ENCODE measurements around the gene EPAS1.

The EPAS1 gene

GRCh38 chr2:46266134-46266533 is 31.1 kb upstream of the EPAS1 start:
- no peak overlapping the region for H3K4me3 Mint-ChIP-seq
- H3K36me3 Mint-ChIP-seq (ENCODE audit: low read depth), result peaks cover 2% of the 10 kb centered on the region
- H3K4me1 Mint-ChIP-seq (ENCODE audit: low read depth), result peaks cover 32% of the 10 kb centered on the region
- no peak overlapping the region for H3K27ac Mint-ChIP-seq
- peaks cover 14% of the 10 kb centered on the region for H3K27me3 Mint-ChIP-seq (ENCODE audit: low read depth)
- H3K9me3 Mint-ChIP-seq, result no peaks in the 10 kb centered on the region

- Mint-ChIP-seq H3K9me3 (no peaks in the 10 kb centered on the region), H3K36me3 (ENCODE audit: low read depth) (no peaks in the 10 kb centered on the region), H3K27ac (no peak overlapping the region), H3K27me3 (ENCODE audit: low read depth) (peaks cover 8% of the 10 kb centered on the region), H3K4me3 (peak overlapping the region; percentile 18), H3K4me1 (ENCODE audit: low read depth) (peaks cover 31% of the 10 kb centered on the region)
Measured at GRCh38 chr2:46267616-46268015, 29.6 kb upstream of the EPAS1 start.

GRCh38 chr2:46268196-46268595 is 29.0 kb upstream of the EPAS1 start:
- H3K4me1 Mint-ChIP-seq (ENCODE audit: low read depth), result peaks cover 31% of the 10 kb centered on the region
- H3K27ac Mint-ChIP-seq, result peak overlapping the region; percentile 2
- peaks cover 7% of the 10 kb centered on the region for H3K27me3 Mint-ChIP-seq (ENCODE audit: low read depth)

GRCh38 chr2:46269001-46269400 is 28.2 kb upstream of the EPAS1 start:
- H3K27ac Mint-ChIP-seq, result no peak overlapping the region
- peaks cover 31% of the 10 kb centered on the region for H3K4me1 Mint-ChIP-seq (ENCODE audit: low read depth)
- no peaks in the 10 kb centered on the region for H3K36me3 Mint-ChIP-seq (ENCODE audit: low read depth)
- H3K4me3 Mint-ChIP-seq, result no peak overlapping the region
- peaks cover 4% of the 10 kb centered on the region for H3K27me3 Mint-ChIP-seq (ENCODE audit: low read depth)
- no peaks in the 10 kb centered on the region for H3K9me3 Mint-ChIP-seq

More at GRCh38 chr2:46268196-46268595, 29.0 kb upstream of the EPAS1 start:
- Mint-ChIP-seq H3K4me3 (peak overlapping the region; percentile 23), H3K36me3 (ENCODE audit: low read depth) (no peaks in the 10 kb centered on the region), H3K9me3 (no peaks in the 10 kb centered on the region)

- no peaks in the 10 kb centered on the region for H3K36me3 Mint-ChIP-seq (ENCODE audit: low read depth)
- no peaks in the 10 kb centered on the region for H3K9me3 Mint-ChIP-seq
- peaks cover 3% of the 10 kb centered on the region for H3K27me3 Mint-ChIP-seq (ENCODE audit: low read depth)
- peak overlapping the region; percentile 78 for H3K27ac Mint-ChIP-seq
- H3K4me1 Mint-ChIP-seq (ENCODE audit: low read depth), result peaks cover 31% of the 10 kb centered on the region
- H3K4me3 Mint-ChIP-seq, result peak overlapping the region; percentile 22
Measured at GRCh38 chr2:46269544-46270273, 27.5 kb upstream of the EPAS1 start.

- H3K27me3 Mint-ChIP-seq (ENCODE audit: low read depth), result peaks cover 5% of the 10 kb centered on the region
- H3K4me1 Mint-ChIP-seq (ENCODE audit: low read depth), result peaks cover 31% of the 10 kb centered on the region
- no peaks in the 10 kb centered on the region for H3K9me3 Mint-ChIP-seq
- H3K36me3 Mint-ChIP-seq (ENCODE audit: low read depth), result no peaks in the 10 kb centered on the region
- peak overlapping the region; percentile 78 for H3K27ac Mint-ChIP-seq
- peak overlapping the region; percentile 22 for H3K4me3 Mint-ChIP-seq
Measured at GRCh38 chr2:46270384-46270783, 26.8 kb upstream of the EPAS1 start.

- Mint-ChIP-seq H3K36me3 (ENCODE audit: low read depth) (no peaks in the 10 kb centered on the region), H3K4me3 (no peak overlapping the region), H3K27ac (no peak overlapping the region), H3K4me1 (ENCODE audit: low read depth) (peaks cover 25% of the 10 kb centered on the region), H3K27me3 (ENCODE audit: low read depth) (peaks cover 16% of the 10 kb centered on the region), H3K9me3 (no peaks in the 10 kb centered on the region)
Measured at GRCh38 chr2:46273225-46273863, 23.9 kb upstream of the EPAS1 start.

- Mint-ChIP-seq H3K4me1 (ENCODE audit: low read depth) (peaks cover 20% of the 10 kb centered on the region), H3K9me3 (no peaks in the 10 kb centered on the region), H3K36me3 (ENCODE audit: low read depth) (no peaks in the 10 kb centered on the region), H3K27ac (no peak overlapping the region), H3K27me3 (ENCODE audit: low read depth) (peaks cover 20% of the 10 kb centered on the region), H3K4me3 (no peak overlapping the region)
Measured at GRCh38 chr2:46273919-46274318, 23.3 kb upstream of the EPAS1 start.

- Mint-ChIP-seq H3K4me1 (ENCODE audit: low read depth) (peaks cover 17% of the 10 kb centered on the region), H3K4me3 (no peak overlapping the region), H3K9me3 (no peaks in the 10 kb centered on the region), H3K27ac (no peak overlapping the region), H3K27me3 (ENCODE audit: low read depth) (peaks cover 24% of the 10 kb centered on the region), H3K36me3 (ENCODE audit: low read depth) (no peaks in the 10 kb centered on the region)
Measured at GRCh38 chr2:46274586-46274985, 22.6 kb upstream of the EPAS1 start.

- H3K4me3 Mint-ChIP-seq, result no peak overlapping the region
- no peak overlapping the region for H3K27ac Mint-ChIP-seq
- no peaks in the 10 kb centered on the region for H3K36me3 Mint-ChIP-seq (ENCODE audit: low read depth)
- no peaks in the 10 kb centered on the region for H3K9me3 Mint-ChIP-seq
- peaks cover 24% of the 10 kb centered on the region for H3K27me3 Mint-ChIP-seq (ENCODE audit: low read depth)
- H3K4me1 Mint-ChIP-seq (ENCODE audit: low read depth), result peaks cover 3% of the 10 kb centered on the region
Measured at GRCh38 chr2:46275995-46276394, 21.2 kb upstream of the EPAS1 start.

- Mint-ChIP-seq H3K4me1 (ENCODE audit: low read depth) (peaks cover 3% of the 10 kb centered on the region), H3K9me3 (no peaks in the 10 kb centered on the region), H3K4me3 (no peak overlapping the region), H3K27me3 (ENCODE audit: low read depth) (peaks cover 24% of the 10 kb centered on the region), H3K27ac (no peak overlapping the region), H3K36me3 (ENCODE audit: low read depth) (no peaks in the 10 kb centered on the region)
Measured at GRCh38 chr2:46276642-46277041, 20.6 kb upstream of the EPAS1 start.

GRCh38 chr2:46277431-46278190 is 19.6 kb upstream of the EPAS1 start:
- Mint-ChIP-seq H3K27me3 (ENCODE audit: low read depth) (peaks cover 31% of the 10 kb centered on the region), H3K36me3 (ENCODE audit: low read depth) (no peaks in the 10 kb centered on the region), H3K4me3 (no peak overlapping the region), H3K4me1 (ENCODE audit: low read depth) (peaks cover 3% of the 10 kb centered on the region), H3K27ac (no peak overlapping the region), H3K9me3 (no peaks in the 10 kb centered on the region)

- Mint-ChIP-seq H3K4me1 (ENCODE audit: low read depth) (peaks cover 3% of the 10 kb centered on the region), H3K9me3 (no peaks in the 10 kb centered on the region), H3K27me3 (ENCODE audit: low read depth) (peaks cover 42% of the 10 kb centered on the region), H3K27ac (no peak overlapping the region), H3K36me3 (ENCODE audit: low read depth) (no peaks in the 10 kb centered on the region), H3K4me3 (no peak overlapping the region)
Measured at GRCh38 chr2:46278952-46279351, 18.3 kb upstream of the EPAS1 start.

- Mint-ChIP-seq H3K9me3 (no peaks in the 10 kb centered on the region), H3K36me3 (ENCODE audit: low read depth) (no peaks in the 10 kb centered on the region), H3K27ac (no peak overlapping the region), H3K27me3 (ENCODE audit: low read depth) (peaks cover 41% of the 10 kb centered on the region), H3K4me1 (ENCODE audit: low read depth) (peaks cover 2% of the 10 kb centered on the region), H3K4me3 (no peak overlapping the region)
Measured at GRCh38 chr2:46281939-46282338, 15.3 kb upstream of the EPAS1 start.

GRCh38 chr2:46283693-46284092 is 13.5 kb upstream of the EPAS1 start:
- no peaks in the 10 kb centered on the region for H3K9me3 Mint-ChIP-seq
- peaks cover 33% of the 10 kb centered on the region for H3K27me3 Mint-ChIP-seq (ENCODE audit: low read depth)
- no peak overlapping the region for H3K27ac Mint-ChIP-seq
- no peaks in the 10 kb centered on the region for H3K36me3 Mint-ChIP-seq (ENCODE audit: low read depth)
- no peaks in the 10 kb centered on the region for H3K4me1 Mint-ChIP-seq (ENCODE audit: low read depth)
- H3K4me3 Mint-ChIP-seq, result no peak overlapping the region

All from T-helper 1 cell treated with Interleukin-12 subunit alpha and Interleukin-12 subunit beta and Interleukin-4 antibody, amounts not matched to agents 30 μg/mL and 1 μg/mL, for 36 hours (primary cell).